Pericardium fibroblast (primary cell): ENCODE data around the gene CCL21. TPM values are rescaled to one million over a fixed set of nuclear protein-coding genes. Genes with fewer than 3 reads are reported as not detected.

Source experiments
- total RNA-seq: library from RNA; depleted of rRNA; stranded (reverse); fragments of >200 nt; gene quantifications from 2 replicates; pipeline ENCODE4 v1.2.3, GENCODE V29; 2015

The CCL21 gene
- total RNA-seq, result 2.6 TPM in 1 of 2 replicates, not detected in the other

GRCh38 chr9:34710023-34710422 is at the start of gene CCL21:
Gene CCL21 (minus strand): TSS chr9:34710136. CDS start chr9:34710066, 70 bp downstream.

GRCh38 chr9:34690983-34691935 is 18.7 kb downstream of the CCL21 start, which contains the start of gene CCL19:
Gene CCL19 (minus strand): TSS chr9:34691276. CDS start chr9:34691139, 137 bp downstream.

GRCh38 chr9:34662526-34663302 is 47.2 kb downstream of the CCL21 start, which contains the start of gene CCL27:
Gene CCL27 (minus strand): TSS chr9:34662657. CDS start chr9:34662633, 24 bp downstream.

Other genes starting within 250 kb of the CCL21 start
- gene ENHO, start 187.1 kb downstream of the CCL21 start, total RNA-seq, result not detected in 2 replicates
- gene CNTFR, start 120.4 kb downstream of the CCL21 start, total RNA-seq, result 0.51 and 9.9 TPM in 2 replicates
- 28.8 and 32.9 TPM in 2 replicates for gene RPP25L, start 98.0 kb downstream of the CCL21 start, total RNA-seq
- gene DCTN3, start 89.6 kb downstream of the CCL21 start, total RNA-seq, result 129 and 185 TPM in 2 replicates
- gene ARID3C, start 81.1 kb downstream of the CCL21 start, total RNA-seq, result 0.35 and 1.2 TPM in 2 replicates
- gene SIGMAR1, start 72.3 kb downstream of the CCL21 start, total RNA-seq, result 147 and 176 TPM in 2 replicates
- 23.7 and 43.3 TPM in 2 replicates for gene GALT, start 63.5 kb downstream of the CCL21 start, total RNA-seq
- 40.8 and 72.8 TPM in 2 replicates for gene IL11RA, start 58.0 kb downstream of the CCL21 start, total RNA-seq
- gene CCL27, start 47.5 kb downstream of the CCL21 start, total RNA-seq, result 0.12 TPM in 1 of 2 replicates, not detected in the other
- gene CCL19, start 18.9 kb downstream of the CCL21 start, total RNA-seq, result not detected in 2 replicates
- gene PHF24, start 248.1 kb upstream of the CCL21 start, total RNA-seq, result 0.12 and 1.0 TPM in 2 replicates